ENCODE data around the gene PFKP.

PFKP gene

GRCh38 chr10:3115685-3116084 is 48.3 kb downstream of the PFKP start:
- DNase-seq (ENCODE audit: low read depth in 2 of 2), result no peak

- DNase-seq (ENCODE audit: low read depth in 2 of 2), result no peak
Measured at GRCh38 chr10:3116508-3117100, 49.3 kb downstream of the PFKP start.

- DNase-seq (ENCODE audit: low read depth in 2 of 2), result no peak
Measured at GRCh38 chr10:3117486-3117885, 50.1 kb downstream of the PFKP start.

- DNase-seq (ENCODE audit: low read depth in 2 of 2), result no peak
Measured at GRCh38 chr10:3118641-3119091, 51.3 kb downstream of the PFKP start.

- DNase-seq (ENCODE audit: low read depth in 2 of 2), result no peak
Measured at GRCh38 chr10:3119796-3120459, 52.6 kb downstream of the PFKP start.

GRCh38 chr10:3122034-3122433 is 54.7 kb downstream of the PFKP start:
- no peak for DNase-seq (ENCODE audit: low read depth in 2 of 2)

- DNase-seq (ENCODE audit: low read depth in 2 of 2), result no peak
Measured at GRCh38 chr10:3122486-3123205, 55.3 kb downstream of the PFKP start.

GRCh38 chr10:3123571-3124411 is 56.4 kb downstream of the PFKP start:
- no peak for DNase-seq (ENCODE audit: low read depth in 2 of 2)

GRCh38 chr10:3124412-3125175 is 57.2 kb downstream of the PFKP start:
- DNase-seq (ENCODE audit: low read depth in 2 of 2), result no peak

- DNase-seq (ENCODE audit: low read depth in 2 of 2), result no peak
Measured at GRCh38 chr10:3125527-3126170, 58.3 kb downstream of the PFKP start.

- DNase-seq (ENCODE audit: low read depth in 2 of 2), result no peak
Measured at GRCh38 chr10:3126249-3126648, 58.9 kb downstream of the PFKP start.

GRCh38 chr10:3126741-3127346 is 59.5 kb downstream of the PFKP start:
- no peak for DNase-seq (ENCODE audit: low read depth in 2 of 2)

GRCh38 chr10:3127921-3128320 is 60.6 kb downstream of the PFKP start:
- DNase-seq (ENCODE audit: low read depth in 2 of 2), result no peak

GRCh38 chr10:3128379-3129130 is 61.2 kb downstream of the PFKP start:
- no peak for DNase-seq (ENCODE audit: low read depth in 2 of 2)

GRCh38 chr10:3129581-3130340 is 62.4 kb downstream of the PFKP start:
- no peak for DNase-seq (ENCODE audit: low read depth in 2 of 2)

- no peak for DNase-seq (ENCODE audit: low read depth in 2 of 2)
Measured at GRCh38 chr10:3131098-3131497, 63.8 kb downstream of the PFKP start.

- DNase-seq (ENCODE audit: low read depth in 2 of 2), result no peak
Measured at GRCh38 chr10:3132036-3133025, 65.0 kb downstream of the PFKP start.

- DNase-seq (ENCODE audit: low read depth in 2 of 2), result no peak
Measured at GRCh38 chr10:3133948-3134347, 66.6 kb downstream of the PFKP start.

Data from stimulated activated CD4-positive, alpha-beta T cell treated with anti-CD3 and anti-CD28 coated beads, Interleukin-1b, Interleukin-23, amount 100 ng/mL, for 1 hour (primary cell).